Measurements from ENCODE around the gene SPARC.

GRCh38 chr5:151620461-151620840, 66.3 kb downstream of the SPARC start:
- TF ChIP-seq EZH2 (IDR thresholded peaks at IDR 0.05; ENCODE audit: borderline replicate concordance, insufficient read depth, low read depth, low read length, poor library complexity, severe bottlenecking), result no peak
- no peak for TF ChIP-seq CTCF (IDR thresholded peaks at IDR 0.05)

Measured in B cell (primary cell).